ENCODE data around the gene TMPRSS9.
"Not testable (repeated sequence)": the region's sequence is repeated elsewhere in the genome, so short reads cannot be mapped to it uniquely, and the experiment has no call there.

The TMPRSS9 gene

GRCh38 chr19:2362970-2363300 lies 2.9 kb downstream of the TMPRSS9 start:
- no peak for DNase-seq

- no peak for DNase-seq
Measured at GRCh38 chr19:2363419-2363818, 3.4 kb downstream of the TMPRSS9 start.

GRCh38 chr19:2365201-2365970 lies 5.3 kb downstream of the TMPRSS9 start:
- DNase-seq = peak; percentile 34

- DNase-seq = no peak
Measured at GRCh38 chr19:2371656-2372055, 11.6 kb downstream of the TMPRSS9 start.

- no peak for DNase-seq
Measured at GRCh38 chr19:2372076-2372612, 12.1 kb downstream of the TMPRSS9 start.

GRCh38 chr19:2374808-2375207 lies 14.7 kb downstream of the TMPRSS9 start:
- no peak for DNase-seq

- no peak for DNase-seq
Measured at GRCh38 chr19:2375353-2376121, 15.5 kb downstream of the TMPRSS9 start.

- no peak for DNase-seq
Measured at GRCh38 chr19:2376784-2377519, 16.9 kb downstream of the TMPRSS9 start.

- no peak for DNase-seq
Measured at GRCh38 chr19:2380567-2380966, 20.5 kb downstream of the TMPRSS9 start.

GRCh38 chr19:2381148-2381820 lies 21.2 kb downstream of the TMPRSS9 start:
- DNase-seq = no peak

- DNase-seq = no peak
Measured at GRCh38 chr19:2382530-2383222, 22.6 kb downstream of the TMPRSS9 start.

- DNase-seq = no peak
Measured at GRCh38 chr19:2385053-2385721, 25.1 kb downstream of the TMPRSS9 start.

GRCh38 chr19:2387367-2388288 lies 27.6 kb downstream of the TMPRSS9 start:
- no peak for DNase-seq

- no peak for DNase-seq
Measured at GRCh38 chr19:2389594-2389993, 29.5 kb downstream of the TMPRSS9 start.

- DNase-seq = peak; percentile 86
Measured at GRCh38 chr19:2391118-2391725, 31.2 kb downstream of the TMPRSS9 start.

GRCh38 chr19:2392366-2392765 lies 32.3 kb downstream of the TMPRSS9 start:
- DNase-seq = no peak

- DNase-seq = not testable (repeated sequence)
Measured at GRCh38 chr19:2392899-2393298, 32.8 kb downstream of the TMPRSS9 start.

- DNase-seq = no peak
Measured at GRCh38 chr19:2394054-2394441, 34.0 kb downstream of the TMPRSS9 start.

- DNase-seq = peak; percentile 66
Measured at GRCh38 chr19:2394442-2395292, 34.6 kb downstream of the TMPRSS9 start.
